ENCODE results near the gene HOXC9. TPM values are rescaled to one million over a fixed set of nuclear protein-coding genes. Genes with fewer than 3 reads are reported as not detected.

Gene HOXC9
- total RNA-seq, 2 donors from 2014 or later: 7.0 to 12.0 TPM

- no peak for DNase-seq (ENCODE audit: low spot score)
- intact Hi-C loops (cut with DNase I): loop anchor here in 1 of 2 donors (5.0 to 10.0 kb wide), 2 partner anchors 197 to 349 kb away; no protein-coding TSS in a partner anchor
Observed at GRCh38 chr12:54005531-54005852, 5.5 kb downstream of the HOXC9 start.

GRCh38 chr12:54005853-54006558 is 6.0 kb downstream of the HOXC9 start:
- peak; percentile 97 for DNase-seq (ENCODE audit: low spot score)
- intact Hi-C loops (cut with DNase I): loop anchor here (1.0 to 10.0 kb wide), 6 partner anchors 21 to 349 kb away; partner anchors contain the start of gene HOXC10 (in 1 of the 2)

- intact Hi-C loops (cut with DNase I): loop anchor here (1.0 to 10.0 kb wide), 6 partner anchors 20 to 348 kb away; partner anchors contain the start of gene HOXC10 (in 1 of the 2)
- no peak for DNase-seq (ENCODE audit: low spot score)
Observed at GRCh38 chr12:54006559-54007220, 6.7 kb downstream of the HOXC9 start.

- no peak for DNase-seq (ENCODE audit: low spot score)
- intact Hi-C loops (cut with DNase I): loop anchor here (2.0 to 10.0 kb wide), 5 partner anchors 19 to 347 kb away; no protein-coding TSS in a partner anchor
Observed at GRCh38 chr12:54007538-54008259, 7.7 kb downstream of the HOXC9 start.

GRCh38 chr12:54008260-54008552 is 8.2 kb downstream of the HOXC9 start:
- intact Hi-C loops (cut with DNase I): loop anchor here in 1 of 2 donors (5.0 to 10.0 kb wide), 2 partner anchors 194 to 347 kb away; no protein-coding TSS in a partner anchor
- no peak for DNase-seq (ENCODE audit: low spot score)

GRCh38 chr12:54009171-54010052 is 9.5 kb downstream of the HOXC9 start:
- intact Hi-C loops (cut with DNase I): loop anchor here in 1 of 2 donors (5.0 to 10.0 kb wide), 2 partner anchors 193 to 345 kb away; no protein-coding TSS in a partner anchor
- DNase-seq (ENCODE audit: low spot score): no peak

GRCh38 chr12:54010053-54010971 is 10.4 kb downstream of the HOXC9 start:
- intact Hi-C loops (cut with DNase I): no loop called here
- no peak for DNase-seq (ENCODE audit: low spot score)

- intact Hi-C loops (cut with DNase I): no loop called here
- DNase-seq (ENCODE audit: low spot score): no peak
Observed at GRCh38 chr12:54010972-54011664, 11.2 kb downstream of the HOXC9 start.

GRCh38 chr12:54011665-54012532 is 11.9 kb downstream of the HOXC9 start:
- intact Hi-C loops (cut with DNase I): no loop called here
- no peak for DNase-seq (ENCODE audit: low spot score)

- intact Hi-C loops (cut with DNase I): no loop called here
- DNase-seq (ENCODE audit: low spot score): no peak
Observed at GRCh38 chr12:54012631-54013409, 12.9 kb downstream of the HOXC9 start.

- DNase-seq (ENCODE audit: low spot score): no peak
- intact Hi-C loops (cut with DNase I): no loop called here
Observed at GRCh38 chr12:54014377-54015017, 14.5 kb downstream of the HOXC9 start.

- intact Hi-C loops (cut with DNase I): no loop called here
- no peak for DNase-seq (ENCODE audit: low spot score)
Observed at GRCh38 chr12:54015018-54015931, 15.3 kb downstream of the HOXC9 start.

- intact Hi-C loops (cut with DNase I): no loop called here
- DNase-seq (ENCODE audit: low spot score): no peak
Observed at GRCh38 chr12:54016051-54016450, 16.1 kb downstream of the HOXC9 start.

GRCh38 chr12:54016478-54016964 is 16.6 kb downstream of the HOXC9 start:
- intact Hi-C loops (cut with DNase I): no loop called here
- no peak for DNase-seq (ENCODE audit: low spot score)

Measured in posterior vena cava (tissue), 2 donors.